Left lung (tissue), 10 donors: ENCODE results near the gene ALDH4A1. TPM values are rescaled to one million over a fixed set of nuclear protein-coding genes. Genes with fewer than 3 reads are reported as not detected.

Experiments
- ATAC-seq: fragments of 200-7000 bp; cut with Tn5 transposase; one replicate; pipeline ENCODE4 v1.9.1; 2020; ENCODE audit warnings: moderate library complexity
- DNase-seq, 4 donors: peaks; one replicate each; pipeline ENCODE4 v3.0.0-alpha.2; 2013 to 2020
- H3K27ac ChIP-seq, 2 donors: fragments of 200-600 bp; sonication (generic) in 1 of 2; one replicate each; pipeline versions ENCODE4 v1.5.0 to v1.8.0; 2020 to 2021
- H3K27me3 ChIP-seq, 2 donors: fragments of 200-600 bp; sonication (generic) in 1 of 2; one replicate each; pipeline versions ENCODE4 v1.5.0 to v1.8.0; 2020 to 2021
- H3K36me3 ChIP-seq, 2 donors: fragments of 200-600 bp; sonication (generic) in 1 of 2; one replicate each; pipeline versions ENCODE4 v1.5.0 to v1.8.0; 2020 to 2021
- H3K4me1 ChIP-seq, 2 donors: fragments of 200-600 bp; one replicate each; pipeline ENCODE4 v1.8.0; 2021
- H3K4me3 ChIP-seq, 2 donors: fragments of 200-600 bp; sonication (generic) in 1 of 2; one replicate each; pipeline versions ENCODE4 v1.5.0 to v1.8.0; 2020 to 2021; ENCODE audit warnings: mild to moderate bottlenecking in 1 of 2
- H3K9me3 ChIP-seq, 2 donors: fragments of 200-600 bp; sonication (generic) in 1 of 2; one replicate each; pipeline versions ENCODE4 v1.5.0 to v1.8.0; 2020 to 2021
- CTCF ChIP-seq, 2 donors: fragments of 200-600 bp; sonication (generic) in 1 of 2; IDR thresholded peaks; one replicate each; pipeline versions ENCODE4 v1.5.0 to v1.8.0; 2021; ENCODE audit warnings: antibody characterized with exemption in 2 of 2
- intact Hi-C, 2 donors: fragments of 100-400 bp; cut with DNase I; formaldehyde crosslinking; loops; one replicate each; pipeline versions ENCODE4 v1.11.2 to v1.14.2; 2022
- polyA plus RNA-seq, 6 donors: library from polyadenylated mRNA; unstranded; fragments of 120-200 nt; gene quantifications; one replicate each; pipeline ENCODE4 v1.2.1, GENCODE V29; 2013; ENCODE audit not compliant: insufficient read length in 6 of 6
- total RNA-seq, 2 donors: library from RNA; stranded (reverse); fragmentation: NEBNext Ultra II Directional; extraction: Animal tissue kit (Norgen Biotek cat#: 25700); gene quantifications; one replicate each; pipeline ENCODE4 v1.2.1, GENCODE V29; 2021
- donor health status: DM: no; HTN: yes; CAD: no.
- donor health status: DM: no; HTN: no; CAD: no.

The ALDH4A1 gene
- total and polyA plus RNA-seq, 8 donors: 11.3 to 21.1 (median 19.4) TPM

DNA sequence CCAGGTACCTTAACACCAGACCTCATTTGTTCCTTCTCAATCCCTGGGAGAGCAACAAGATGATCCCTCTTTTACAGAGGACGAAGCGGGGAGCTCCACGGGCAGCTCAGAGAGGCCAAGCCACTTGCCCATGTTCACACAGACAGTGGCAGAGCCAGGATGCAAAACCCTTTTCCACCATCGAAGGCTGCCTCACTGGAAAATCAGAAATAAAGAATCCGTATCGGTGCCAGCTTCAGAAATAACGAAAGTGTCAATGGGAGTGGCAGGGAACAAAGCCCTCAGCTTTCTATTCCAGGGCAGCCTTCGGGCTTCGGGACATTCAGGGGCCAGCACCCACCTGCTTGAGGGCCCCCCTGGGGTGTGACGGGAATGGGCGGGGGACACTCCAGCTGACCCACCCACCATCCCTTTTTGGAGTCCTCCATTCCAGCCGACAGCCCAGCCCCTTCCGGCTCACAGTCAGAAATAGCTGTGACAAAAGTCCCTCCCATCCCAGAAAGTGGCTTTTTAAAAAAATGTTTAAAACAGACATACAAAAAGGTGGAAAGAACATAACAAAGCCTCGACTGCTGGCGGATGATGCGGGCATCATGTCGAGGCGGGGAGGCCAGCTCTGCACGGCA lies 48.2 kb upstream of the ALDH4A1 start:
- H3K4me3 ChIP-seq: peak overlapping the region; percentile 22 to 32
- ATAC-seq (peak; percentile 58), DNase-seq (peak in 2 of 4 donors; percentile 61 to 67)
- intact Hi-C loops: no loop called here
- H3K27ac ChIP-seq: peak overlapping the region; percentile 76 to 93
- no peak for TF ChIP-seq CTCF (IDR thresholded peaks at IDR 0.05)
- no peaks in the 10 kb centered on the region for H3K9me3 ChIP-seq
- no peaks in the 10 kb centered on the region for H3K36me3 ChIP-seq
- H3K27me3 ChIP-seq: peaks cover 0 to 10% of the 10 kb centered on the region in 2 donors
- peaks cover 50 to 100% of the 10 kb centered on the region in 2 donors for H3K4me1 ChIP-seq

DNA sequence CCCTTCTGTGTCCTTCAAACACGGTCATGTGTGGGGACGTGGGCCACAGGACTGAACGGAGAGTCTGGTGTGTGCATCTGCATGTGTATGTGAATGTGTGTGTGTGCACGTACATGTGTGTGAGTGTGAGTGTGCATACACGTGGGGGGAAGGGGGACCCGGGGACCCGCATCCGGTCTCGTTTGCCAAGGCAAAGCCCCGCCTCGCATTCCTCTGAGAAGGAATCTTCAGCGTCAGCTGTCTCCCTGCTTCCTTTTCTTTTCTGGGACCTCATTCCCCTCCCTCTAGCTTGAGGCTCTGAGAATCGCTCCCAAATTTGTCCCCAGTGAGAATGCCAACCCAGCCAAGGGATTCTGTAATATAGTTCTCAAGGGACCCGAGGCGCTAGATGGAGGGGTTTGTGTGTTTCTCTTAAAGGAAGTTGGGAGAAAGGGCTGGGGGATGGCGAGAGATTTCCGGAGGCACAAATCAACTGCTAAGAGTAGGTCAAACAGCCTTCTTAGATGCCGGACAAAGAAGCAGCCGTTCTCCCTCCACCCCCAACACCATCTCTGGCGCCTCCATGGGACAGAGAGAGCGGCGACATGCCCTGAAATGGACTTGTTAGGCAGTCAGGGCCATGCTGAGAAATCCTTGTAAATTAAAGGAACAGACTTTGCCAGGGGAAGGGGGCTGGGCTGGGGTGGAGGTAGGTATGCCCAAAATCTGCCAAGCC lies 47.5 kb upstream of the ALDH4A1 start:
- ATAC-seq: peak; percentile 13
- H3K9me3 ChIP-seq: no peaks in the 10 kb centered on the region
- H3K27ac ChIP-seq: peak overlapping the region; percentile 76 to 93
- intact Hi-C loops: no loop called here
- peak in 2 of 4 donors; percentile 71 to 85 for DNase-seq
- peaks cover 55 to 100% of the 10 kb centered on the region in 2 donors for H3K4me1 ChIP-seq
- TF ChIP-seq CTCF (IDR thresholded peaks at IDR 0.05): no peak
- peak overlapping the region; percentile 22 to 32 for H3K4me3 ChIP-seq
- peaks cover 0 to 3% of the 10 kb centered on the region in 2 donors for H3K27me3 ChIP-seq
- no peaks in the 10 kb centered on the region for H3K36me3 ChIP-seq

DNA sequence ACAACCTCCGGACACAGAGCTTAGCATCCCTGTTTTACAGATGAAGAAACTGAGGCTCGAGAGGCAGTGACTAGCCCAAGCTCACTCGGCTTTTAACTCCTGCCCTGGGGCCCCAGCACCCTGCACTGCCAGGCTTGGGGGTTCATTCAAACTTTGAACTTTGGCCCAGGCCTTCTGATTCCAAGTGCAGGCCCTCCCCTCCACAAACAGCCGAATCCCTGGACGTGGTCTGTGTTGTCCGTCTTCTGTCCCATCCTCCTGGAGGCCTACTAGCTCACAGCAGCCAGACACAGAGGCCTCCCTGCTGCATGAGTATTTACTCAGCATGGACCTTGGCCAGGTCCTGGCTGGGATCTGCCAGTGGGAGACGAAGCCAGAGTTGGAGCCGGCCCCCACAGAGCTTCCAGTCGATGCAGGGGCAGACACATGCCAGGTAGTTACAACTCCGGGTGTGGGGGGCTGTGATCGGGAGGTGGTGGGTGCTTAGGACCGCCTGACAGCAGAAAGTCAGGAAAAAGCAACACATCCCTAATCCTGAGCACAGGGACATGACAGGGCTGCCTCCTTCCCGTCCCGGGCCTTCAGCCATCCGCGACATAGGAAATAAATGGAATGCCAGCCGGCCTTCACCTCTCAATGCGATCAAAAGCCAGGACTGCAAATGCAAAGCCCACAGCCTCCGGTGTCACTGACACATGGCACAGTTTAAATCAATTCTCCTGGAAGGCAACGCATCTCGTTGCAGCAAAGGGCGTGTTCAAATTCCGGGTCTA lies 46.7 kb upstream of the ALDH4A1 start:
- Histone ChIP-seq H3K4me1 (peaks cover 55 to 98% of the 10 kb centered on the region in 2 donors), H3K36me3 (no peaks in the 10 kb centered on the region), H3K4me3 (peak overlapping the region in 1 of 2 donors; percentile 32), H3K9me3 (no peaks in the 10 kb centered on the region), H3K27me3 (no peaks in the 10 kb centered on the region), H3K27ac (peak overlapping the region; percentile 76 to 93)
- TF ChIP-seq CTCF (IDR thresholded peaks at IDR 0.05): no peak
- ATAC-seq (peak; percentile 17), DNase-seq (no peak)
- intact Hi-C loops: no loop called here

GRCh38 chr1:18948048-18948912 lies 45.9 kb upstream of the ALDH4A1 start:
- peak overlapping the region; percentile 76 to 93 for H3K27ac ChIP-seq
- intact Hi-C loops: no loop called here
- H3K9me3 ChIP-seq: no peaks in the 10 kb centered on the region
- peaks cover 52 to 89% of the 10 kb centered on the region in 2 donors for H3K4me1 ChIP-seq
- TF ChIP-seq CTCF (IDR thresholded peaks at IDR 0.05): no peak
- H3K4me3 ChIP-seq: no peak overlapping the region
- no peaks in the 10 kb centered on the region for H3K36me3 ChIP-seq
- DNase-seq (no peak), ATAC-seq (no peak)
- no peaks in the 10 kb centered on the region for H3K27me3 ChIP-seq
